HG02798 (cell line): Measurements from ENCODE around the gene ZNHIT2.

ENCODE experiments used
- ATAC-seq: cut with Tn5 transposase; IDR thresholded peaks from one replicate; pipeline ENCODE4 v1.9.1; 2021; ENCODE audit warnings: mild to moderate bottlenecking; ENCODE audit not compliant: unreplicated experiment, poor library complexity

ZNHIT2 gene

DNA sequence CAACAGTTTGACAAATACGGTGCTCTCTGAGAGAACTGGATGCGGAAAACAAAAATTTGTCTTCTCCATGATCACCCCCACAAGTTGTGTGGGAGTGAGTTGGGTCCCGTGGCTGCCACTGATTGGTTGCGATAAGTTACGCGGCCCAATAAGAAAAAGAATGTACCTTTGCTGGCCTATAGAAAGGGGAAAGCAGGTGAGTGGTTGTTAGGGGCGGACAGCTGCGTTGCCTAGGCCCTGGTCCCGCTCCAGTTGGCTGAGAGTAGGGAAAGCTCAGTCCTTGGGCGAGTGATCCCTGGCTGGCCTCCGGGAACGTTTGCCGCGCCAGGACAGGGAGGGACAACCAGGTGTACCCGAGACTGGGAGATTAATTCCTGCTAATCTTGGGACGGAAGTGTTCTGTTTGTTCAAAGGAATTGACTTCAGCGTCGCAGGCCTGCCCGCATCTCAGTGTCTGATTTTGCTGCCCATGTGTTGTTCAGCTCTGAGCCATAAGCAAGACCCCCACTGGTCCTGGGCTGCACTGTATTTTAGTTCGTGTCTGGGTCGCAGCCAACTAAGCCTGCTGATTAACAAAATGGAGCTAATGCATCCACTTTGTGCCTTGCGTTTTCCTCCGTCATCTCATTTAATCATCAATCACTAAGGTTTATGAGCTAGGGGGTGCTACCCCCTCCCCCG is 17.6 kb upstream of the ZNHIT2 start:
- peak; percentile 79 for ATAC-seq

GRCh38 chr11:65134240-65134951 is 16.9 kb upstream of the ZNHIT2 start, which contains the start of gene SYVN1:
SYVN1 (minus strand) TSS chr11:65134519; CDS start chr11:65133601, 918 bp downstream.
- peak; percentile 66 for ATAC-seq

DNA sequence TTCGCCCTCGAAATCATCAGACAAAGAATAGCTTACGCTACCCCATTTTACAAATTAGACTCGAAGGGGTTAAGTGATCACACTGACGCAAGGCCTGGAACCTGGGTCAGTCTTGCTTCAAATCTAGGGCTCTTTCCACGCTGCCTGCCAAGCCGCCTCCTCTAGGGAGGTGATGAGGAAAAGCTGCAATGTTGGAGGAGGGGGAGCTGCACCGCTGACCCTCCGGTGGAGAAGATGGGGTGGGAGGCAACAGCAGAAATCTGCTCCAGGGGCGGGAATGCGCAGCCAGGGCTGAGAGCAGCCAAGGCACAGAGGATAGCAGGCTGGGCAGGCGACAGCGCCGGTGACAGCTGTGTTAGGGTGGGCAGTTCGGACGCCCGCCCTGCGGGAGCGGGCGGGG is 16.2 kb upstream of the ZNHIT2 start:
- no peak for ATAC-seq

GRCh38 chr11:65132988-65133700 is 15.6 kb upstream of the ZNHIT2 start:
- peak; percentile 24 for ATAC-seq

DNA sequence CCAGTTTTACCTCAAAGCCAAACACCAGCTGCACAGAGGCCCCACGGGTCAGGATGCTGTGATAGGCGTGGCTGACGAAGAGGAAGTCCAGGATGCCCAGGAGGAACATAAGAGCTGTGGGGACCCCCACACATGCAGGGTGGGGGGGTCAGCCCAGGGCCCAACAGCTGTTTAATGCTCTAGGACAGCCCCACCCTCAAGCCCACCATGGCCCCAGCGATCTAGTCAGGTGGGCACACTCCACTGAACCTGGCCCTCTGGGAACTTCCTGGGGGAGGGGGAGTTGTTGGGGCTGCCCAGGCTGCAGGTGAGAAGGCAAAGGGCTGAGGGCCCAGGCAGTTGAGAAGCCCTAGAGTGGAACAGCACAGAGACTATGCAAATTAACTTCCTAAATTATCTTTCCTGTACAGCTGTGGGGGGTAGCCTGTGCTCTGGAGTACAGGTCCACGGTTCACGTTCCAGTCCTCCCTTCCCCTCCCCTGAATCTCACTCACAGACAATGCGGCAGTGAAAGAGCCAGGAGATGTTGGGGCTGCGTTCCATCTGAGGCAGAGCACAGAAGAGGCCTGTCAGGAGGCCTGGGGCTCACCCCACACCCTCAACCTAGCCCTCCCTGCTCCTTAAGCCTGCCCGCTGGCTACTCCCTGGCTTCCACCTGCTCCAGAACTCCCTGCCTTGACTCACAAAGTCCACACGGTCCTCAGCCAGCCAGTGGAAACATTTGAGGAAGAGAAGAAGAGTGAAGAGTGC is 14.9 kb upstream of the ZNHIT2 start:
- peak; percentile 33 for ATAC-seq

DNA sequence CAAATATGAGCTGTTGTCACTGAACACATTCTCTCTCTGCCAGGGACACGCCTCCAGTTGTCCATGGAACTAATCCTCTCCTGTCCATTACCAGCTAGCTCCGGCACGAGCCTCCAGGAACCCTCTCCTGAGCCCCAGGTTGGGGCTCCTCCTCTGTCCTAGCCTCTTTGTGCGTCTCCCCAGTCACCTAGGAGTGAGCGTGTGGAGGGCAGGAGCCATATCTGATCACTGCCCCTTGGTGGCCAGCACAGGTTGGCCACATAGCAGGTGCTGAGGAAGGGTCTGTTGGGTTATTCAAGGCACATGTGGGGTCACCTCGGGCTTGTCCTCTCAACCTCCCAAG is 14.4 kb upstream of the ZNHIT2 start:
- no peak for ATAC-seq

DNA sequence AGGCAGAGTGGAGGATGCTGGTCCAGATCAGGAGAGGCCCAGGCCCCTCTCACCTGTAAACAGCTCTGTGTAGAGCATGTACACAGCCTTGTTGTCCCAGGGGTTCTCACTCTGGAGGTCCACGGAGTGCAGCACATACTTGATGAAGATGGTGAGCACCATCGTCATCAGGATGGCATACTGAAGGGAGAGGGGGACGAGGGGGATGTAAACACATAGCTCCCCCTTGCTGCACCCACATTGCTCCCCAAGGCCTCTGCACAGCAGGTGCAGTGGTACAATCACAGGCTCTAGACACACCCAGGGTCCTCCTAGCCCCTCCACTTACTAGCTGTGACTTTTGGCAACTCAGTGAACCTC is 13.9 kb upstream of the ZNHIT2 start:
- ATAC-seq, result no peak

GRCh38 chr11:65130631-65131416 is 13.3 kb upstream of the ZNHIT2 start:
- no peak for ATAC-seq

- ATAC-seq, result no peak
Measured at GRCh38 chr11:65129649-65130441, 12.3 kb upstream of the ZNHIT2 start.

DNA sequence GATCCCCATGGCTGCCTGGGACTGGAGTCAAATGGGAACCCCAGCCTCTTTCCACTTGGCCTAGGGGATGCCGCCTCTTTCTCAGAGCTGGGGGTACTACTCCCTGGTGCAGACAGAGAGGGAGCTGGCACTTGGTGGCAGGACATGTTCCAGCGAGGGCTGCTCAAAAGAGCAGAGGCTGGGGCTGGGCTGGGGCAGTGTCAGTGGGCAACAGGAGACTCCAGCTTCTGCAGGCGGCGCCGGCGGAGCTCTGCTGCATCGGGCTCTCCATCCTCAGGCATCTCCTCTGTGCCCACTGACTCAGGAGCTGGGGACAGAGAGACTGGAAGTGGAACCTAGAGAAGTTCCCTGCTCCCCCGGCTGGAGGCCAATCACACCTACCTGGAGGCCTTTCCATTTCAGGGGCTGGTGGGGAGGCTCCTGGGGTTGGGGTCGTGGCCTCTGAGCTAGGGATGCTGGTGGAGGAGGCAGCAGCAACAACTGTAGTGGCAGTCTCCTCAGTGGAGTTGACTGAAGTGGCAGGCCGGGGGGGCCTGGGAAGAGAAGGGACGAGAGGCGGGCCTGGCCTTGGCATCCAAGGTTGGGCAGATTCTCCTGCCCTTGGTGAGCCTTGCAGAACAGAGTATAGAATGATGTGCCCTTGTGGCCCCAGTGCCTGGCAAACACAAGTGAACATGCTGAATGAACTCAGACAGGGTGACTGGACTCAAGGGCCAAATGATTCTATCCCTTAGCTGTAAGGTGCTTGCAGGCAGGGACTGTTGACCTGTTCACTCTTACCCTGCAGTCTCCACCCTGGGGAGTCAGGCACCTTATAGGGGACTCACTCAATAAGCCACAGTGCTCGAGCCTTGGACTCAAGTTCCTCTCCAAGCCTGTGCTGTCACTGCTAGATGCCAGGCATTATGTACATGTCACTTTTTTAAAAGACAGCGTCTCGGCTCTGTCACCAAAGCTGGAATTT is 11.0 kb upstream of the ZNHIT2 start:
- no peak for ATAC-seq

- no peak for ATAC-seq
Measured at GRCh38 chr11:65127473-65128181, 10.1 kb upstream of the ZNHIT2 start.

- ATAC-seq, result no peak
Measured at GRCh38 chr11:65126624-65127274, 9.2 kb upstream of the ZNHIT2 start.

DNA sequence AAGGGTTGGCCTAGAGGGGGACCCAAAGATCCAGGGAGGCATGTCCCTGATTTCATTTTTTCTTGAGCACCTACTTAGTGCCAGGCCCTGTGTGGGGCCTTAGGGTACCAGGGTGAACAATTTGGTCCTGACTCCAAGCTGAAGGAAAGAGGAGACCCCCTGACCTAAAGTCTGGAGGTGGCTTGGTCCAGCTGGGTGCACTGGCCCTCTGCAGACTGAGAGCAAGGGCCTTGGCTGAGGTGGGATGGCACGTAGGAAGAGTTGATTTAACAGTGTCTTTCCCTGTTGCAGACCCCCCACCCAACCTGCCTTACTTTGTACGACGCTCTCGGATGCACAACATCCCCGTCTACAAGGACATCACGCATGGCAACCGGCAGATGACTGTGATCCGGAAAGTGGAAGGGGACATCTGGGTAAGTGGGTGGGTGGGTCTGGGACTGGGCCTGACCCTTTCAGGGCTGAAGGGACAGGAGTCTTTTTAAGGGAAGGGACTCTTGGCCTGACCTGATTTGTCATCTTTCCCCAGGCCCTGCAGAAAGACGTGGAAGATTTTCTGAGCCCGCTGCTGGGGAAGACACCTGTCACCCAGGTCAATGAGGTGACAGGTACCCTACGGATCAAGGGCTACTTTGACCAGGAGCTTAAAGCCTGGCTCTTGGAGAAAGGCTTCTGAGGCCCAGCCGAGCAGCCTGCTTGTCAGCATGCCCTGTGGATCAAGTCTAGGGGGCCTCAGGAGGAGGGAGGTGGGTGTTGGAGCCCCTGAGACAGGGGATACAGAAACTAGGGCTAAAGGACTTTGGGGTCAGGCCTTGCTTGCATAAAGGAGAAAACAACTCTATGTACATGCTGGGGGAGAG is 7.9 kb upstream of the ZNHIT2 start:
- ATAC-seq, result no peak

GRCh38 chr11:65124480-65125196 is 7.1 kb upstream of the ZNHIT2 start:
- no peak for ATAC-seq

- ATAC-seq, result peak; percentile 77
Measured at GRCh38 chr11:65121865-65122696, 4.6 kb upstream of the ZNHIT2 start, which contains the start of the genes FAU and MRPL49. FAU (minus strand) TSS chr11:65122134; CDS start chr11:65121813, 321 bp downstream. MRPL49 (plus strand) TSS chr11:65122321; CDS start chr11:65122347, 26 bp downstream.
